IMR-90 (cell line): ENCODE results near the gene SARM1. TPM values are rescaled to one million over a fixed set of nuclear protein-coding genes. Genes with fewer than 3 reads are reported as not detected.

ENCODE experiments used
- ATAC-seq: fragments of 200-7000 bp; cut with Tn5 transposase; 2 replicates; pipeline ENCODE4 v1.9.1; 2020; ENCODE audit warnings: low read depth, mild to moderate bottlenecking, moderate library complexity
- BruUV-seq: library from RNA; stranded (reverse); fragments of 400-500 nt; replicated peaks from 2 replicates; lab custom pipeline; 2021; lab: Mats Ljungman, UMichigan
- CTCF ChIA-PET: fragments of 300-600 bp; formaldehyde crosslinking; extraction: SDS; loops from one replicate; lab custom pipeline; 2021; ENCODE audit warnings: antibody characterized with exemption; lab: Yijun Ruan, JAX
- POLR2A ChIA-PET: fragments of 300-600 bp; sonication (Branson Sonifier 250); formaldehyde crosslinking; loops from one replicate; lab custom pipeline; 2022; ENCODE audit warnings: antibody characterized with exemption; ENCODE audit not compliant: unreplicated experiment; lab: Charles Lee
- DNase-seq: peaks from one replicate; pipeline ENCODE4 v3.0.0; 2013
- H2AFZ ChIP-seq: replicated peaks from 2 replicates; pipeline ENCODE3; 2013; ENCODE audit warnings: low read length, mild to moderate bottlenecking; ENCODE audit not compliant: poor library complexity
- H2AK5ac ChIP-seq: 2 replicates; pipeline ENCODE4 v1.6.1; 2013; ENCODE audit warnings: low read depth, low read length, inconsistent platforms
- H2AK9ac ChIP-seq: replicated peaks from 2 replicates; pipeline ENCODE3; 2013; ENCODE audit warnings: mild to moderate bottlenecking, low read depth, low read length, moderate library complexity; ENCODE audit not compliant: poor library complexity
- H2BK120ac ChIP-seq: 2 replicates; pipeline ENCODE4 v1.6.1; 2013; ENCODE audit warnings: low read depth, low read length, inconsistent platforms
- H2BK15ac ChIP-seq: 3 replicates; pipeline ENCODE4 v1.6.1; 2013; ENCODE audit warnings: low read depth, low read length, inconsistent platforms
- H2BK20ac ChIP-seq: 2 replicates; pipeline ENCODE4 v1.6.1; 2013; ENCODE audit warnings: low read depth, mild to moderate bottlenecking, inconsistent platforms, low read length, moderate library complexity
- H2BK5ac ChIP-seq: 2 replicates; pipeline ENCODE4 v1.6.1; 2013; ENCODE audit warnings: mild to moderate bottlenecking, low read depth, low read length, inconsistent platforms; ENCODE audit not compliant: poor library complexity, severe bottlenecking
- H3K14ac ChIP-seq: replicated peaks from 2 replicates; pipeline ENCODE4 v1.6.1; 2013; ENCODE audit warnings: low read depth, low read length, inconsistent platforms
- H3K18ac ChIP-seq: 2 replicates; pipeline ENCODE4 v1.6.1; 2013; ENCODE audit warnings: low read depth, low read length, control low read depth
- H3K23ac ChIP-seq: 2 replicates; pipeline ENCODE4 v1.6.1; 2013; ENCODE audit warnings: low read depth, low read length, inconsistent platforms
- H3K27ac ChIP-seq: 2 replicates; pipeline ENCODE4 v1.5.1; 2013; ENCODE audit warnings: mild to moderate bottlenecking, control low read depth, low read length; ENCODE audit not compliant: insufficient read depth
- H3K27me3 ChIP-seq: 2 replicates; pipeline ENCODE4 v1.6.1; 2013; ENCODE audit warnings: low read length; ENCODE audit not compliant: control insufficient read depth, insufficient read depth
- H3K36me3 ChIP-seq: 2 replicates; pipeline ENCODE4 v1.6.1; 2013; ENCODE audit warnings: low read length, mixed read lengths; ENCODE audit not compliant: control insufficient read depth, insufficient read depth
- H3K4ac ChIP-seq: 2 replicates; pipeline ENCODE4 v1.6.1; 2013; ENCODE audit warnings: low read depth, low read length, inconsistent platforms
- H3K4me1 ChIP-seq: 2 replicates; pipeline ENCODE4 v1.6.1; 2013; ENCODE audit warnings: low read length, mixed read lengths; ENCODE audit not compliant: control insufficient read depth, insufficient read depth
- H3K4me2 ChIP-seq: 2 replicates; pipeline ENCODE4 v1.6.1; 2013; ENCODE audit warnings: low read depth, mild to moderate bottlenecking, control low read depth, low read length, moderate library complexity
- H3K4me3 ChIP-seq: 2 replicates; pipeline ENCODE4 v1.5.1; 2013; ENCODE audit warnings: low read depth, mild to moderate bottlenecking, control low read depth, low read length, moderate library complexity; ENCODE audit not compliant: insufficient read depth
- H3K56ac ChIP-seq: 2 replicates; pipeline ENCODE4 v1.6.1; 2013; ENCODE audit warnings: low read length, inconsistent platforms; ENCODE audit not compliant: insufficient read depth; ENCODE audit errors: extremely low read depth
- H3K79me1 ChIP-seq, 2 experiments: 2 replicates each; pipeline ENCODE4 v1.6.1; 2013; ENCODE audit warnings: low read length in 2 of 2, inconsistent platforms in 1 of 2, low read depth in 1 of 2
- H3K9ac ChIP-seq: 2 replicates; pipeline ENCODE4 v1.6.1; 2013; ENCODE audit warnings: low read depth, low read length, control low read depth
- H3K9me1 ChIP-seq: 2 replicates; pipeline ENCODE4 v1.6.1; 2013; ENCODE audit warnings: low read length, inconsistent platforms; ENCODE audit not compliant: insufficient read depth
- H3K9me3 ChIP-seq: 2 replicates; pipeline ENCODE4 v1.6.1; 2013; ENCODE audit warnings: low read length; ENCODE audit not compliant: control insufficient read depth, insufficient read depth
- H4K20me1 ChIP-seq: 2 replicates; pipeline ENCODE4 v1.6.1; 2013; ENCODE audit warnings: low read length, inconsistent platforms; ENCODE audit not compliant: insufficient read depth
- H4K5ac ChIP-seq: 2 replicates; pipeline ENCODE4 v1.6.1; 2013; ENCODE audit warnings: mild to moderate bottlenecking, low read depth, low read length, control low read depth
- H4K8ac ChIP-seq, 2 experiments: 2 replicates each; pipeline ENCODE4 v1.6.1; 2013; ENCODE audit warnings: low read depth in 2 of 2, low read length in 2 of 2, control low read depth in 1 of 2, inconsistent platforms in 1 of 2
- H4K91ac ChIP-seq: 2 replicates; pipeline ENCODE4 v1.6.1; 2013; ENCODE audit warnings: low read depth, low read length, inconsistent platforms; ENCODE audit not compliant: insufficient read depth
- CEBPB ChIP-seq: IDR thresholded peaks from 2 replicates; pipeline ENCODE4 v1.6.1; 2012; ENCODE audit warnings: low read depth, low read length, improper control_type of control experiment
- FOS ChIP-seq: fragments of 150-350 bp; IDR thresholded peaks from 2 replicates; pipeline ENCODE4 v1.6.1; 2016; ENCODE audit warnings: low read depth, low read length
- MAZ ChIP-seq: IDR thresholded peaks from 2 replicates; pipeline ENCODE4 v1.6.1; 2012; ENCODE audit warnings: low read depth, mild to moderate bottlenecking, low read length, improper control_type of control experiment, moderate library complexity, borderline replicate concordance
- MXI1 ChIP-seq: IDR thresholded peaks from 2 replicates; pipeline ENCODE4 v1.6.1; 2012; ENCODE audit warnings: low read depth, mild to moderate bottlenecking, low read length, moderate library complexity, borderline replicate concordance
- NFE2L2 ChIP-seq: fragments of 150-350 bp; IDR thresholded peaks from 2 replicates; pipeline ENCODE4 v1.6.1; 2016; ENCODE audit warnings: low read depth, mild to moderate bottlenecking, low read length
- RCOR1 ChIP-seq: IDR thresholded peaks from 2 replicates; pipeline ENCODE4 v1.6.1; 2012; ENCODE audit warnings: mild to moderate bottlenecking, low read length, improper control_type of control experiment; ENCODE audit not compliant: insufficient replicate concordance
- RFX5 ChIP-seq: IDR thresholded peaks from 2 replicates; pipeline ENCODE4 v1.8.0; 2012; ENCODE audit warnings: low read depth, mild to moderate bottlenecking, low read length, moderate library complexity
- WGBS, 2 experiments: methylation state at CpG; one replicate each; pipeline versions ENCODE4 v1.1.5 to v1.1.7; 2013; ENCODE audit warnings: missing lambda C conversion rate in 2 of 2; ENCODE audit not compliant: insufficient read length in 1 of 2; ENCODE audit errors: extremely low coverage in 2 of 2; 5-methylcytosine and 5-hydroxymethylcytosine counted together
- dilution Hi-C: fragments of 300-500 bp; cut with HindIII; formaldehyde crosslinking; loops from one replicate; pipeline ENCODE4 v1.14.3; 2018; ENCODE audit warnings: low sequenced_read_pairs; ENCODE audit not compliant: unreplicated experiment
- in situ Hi-C: fragments of 300-500 bp; cut with MboI; formaldehyde crosslinking; loops from 3 replicates; pipeline ENCODE4 v1.14.3; 2019; ENCODE audit warnings: low sequenced_read_pairs, inconsistent platforms, mixed read lengths
- intact Hi-C: fragments of 100-400 bp; cut with micrococcal nuclease; formaldehyde crosslinking; loops from 2 replicates; pipeline ENCODE4 v1.10.0; 2022
- polyA plus RNA-seq, 3 experiments: library from polyadenylated mRNA; depleted of rRNA; stranded (reverse); fragments of >200 nt; gene quantifications; 2 replicates each; pipeline ENCODE4 v1.2.3, GENCODE V29; 2012; ENCODE audit warnings: low replicate concordance in 1 of 3
- total RNA-seq: library from RNA; depleted of rRNA; stranded (reverse); fragments of >200 nt; gene quantifications from 2 replicates; pipeline ENCODE4 v1.2.3, GENCODE V29; 2012

Gene SARM1
- total and polyA plus RNA-seq, 2 of the 4 experiments (the other 2 are of a cell fraction), result 3.4 to 11.4 TPM

DNA sequence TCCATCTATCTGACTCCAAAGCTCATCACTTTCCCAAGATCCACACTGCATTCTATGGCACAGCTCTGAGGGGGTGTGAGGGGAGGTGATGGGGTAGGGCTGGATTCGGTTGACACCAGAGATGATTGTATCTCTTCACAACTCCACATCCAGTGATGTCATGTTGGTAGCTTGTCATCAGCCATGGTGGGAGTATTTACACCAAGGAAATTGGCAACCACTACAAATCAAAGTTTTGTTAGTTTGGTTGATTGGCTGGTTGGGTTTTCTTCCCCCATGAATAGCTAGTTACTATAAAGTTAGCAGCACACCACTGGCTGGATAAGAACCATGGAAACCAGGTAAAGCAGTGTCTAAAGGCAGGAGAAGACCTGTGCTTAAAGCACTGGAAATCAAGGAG lies 19.5 kb downstream of the SARM1 start:
- H3K4ac ChIP-seq, result no peak overlapping the region
- no peaks in the 10 kb centered on the region for H4K20me1 ChIP-seq
- no peaks in the 10 kb centered on the region for H3K27me3 ChIP-seq
- H3K56ac ChIP-seq, result no peak overlapping the region; the same call in 1 of the 2 replicates
- no peaks in the 10 kb centered on the region for H3K79me1 ChIP-seq
- WGBS, 2 experiments, result no CpG with 5 or more reads among the region's 1 CpG
- H2BK5ac ChIP-seq, result no peak overlapping the region
- ChIA-PET CTCF (no interaction called here), POLR2A (no interaction called here)
- no peak for ATAC-seq
- intact Hi-C loops, result no loop called here
- no peak overlapping the region for H3K14ac ChIP-seq
- H2BK20ac ChIP-seq, result no peak overlapping the region
- H3K27ac ChIP-seq, result no peak overlapping the region
- in situ Hi-C loops, result no loop called here
- H3K4me1 ChIP-seq, result peaks cover 10% of the 10 kb centered on the region
- H3K23ac ChIP-seq, result no peak overlapping the region
- peaks cover 29% of the 10 kb centered on the region for H3K36me3 ChIP-seq
- no TSS peak for BruUV-seq
- H2AK5ac ChIP-seq, result no peak overlapping the region
- DNase-seq, result no peak
- no peak overlapping the region for H3K4me2 ChIP-seq
- peaks cover 7% of the 10 kb centered on the region; the same call in 1 of the 2 replicates for H3K9me1 ChIP-seq
- no peak for TF ChIP-seq MXI1
- no peak for TF ChIP-seq NFE2L2
- TF ChIP-seq FOS, result no peak
- TF ChIP-seq RFX5, result no peak
- no peak for TF ChIP-seq RCOR1
- TF ChIP-seq CEBPB, result no peak
- TF ChIP-seq MAZ, result no peak
- H4K91ac ChIP-seq, result no peak overlapping the region
- H3K4me3 ChIP-seq, result no peak overlapping the region
- H2AK9ac ChIP-seq, result no peak overlapping the region
- H4K8ac ChIP-seq, result no peak overlapping the region
- no peak overlapping the region for H4K5ac ChIP-seq
- no peak overlapping the region for H2AFZ ChIP-seq
- no peak overlapping the region for H3K9ac ChIP-seq
- no peaks in the 10 kb centered on the region for H3K9me3 ChIP-seq
- no peak overlapping the region for H2BK15ac ChIP-seq
- dilution Hi-C loops, result no loop called here
- H2BK120ac ChIP-seq, result no peak overlapping the region
- H3K18ac ChIP-seq, result no peak overlapping the region
